Pancreas (tissue), 10 donors: ENCODE measurements around the gene TBC1D5. TPM values are rescaled to one million over a fixed set of nuclear protein-coding genes. Genes with fewer than 3 reads are reported as not detected.

Experiments
- ATAC-seq, 4 donors: fragments of 200-7000 bp; cut with Tn5 transposase; one replicate each; pipeline versions ENCODE4 v1.8.0 to v1.9.1; 2020; ENCODE audit warnings: mild to moderate bottlenecking in 4 of 4, moderate library complexity in 4 of 4
- DNase-seq, 6 donors: peaks; one replicate each; pipeline ENCODE4 v3.0.0-alpha.2; 2020
- FAIRE-seq: peaks from 2 replicates; lab custom pipeline; 2012; peaks lifted over from hg19 to GRCh38; lab: Jason Lieb, UNC
- H3K27ac ChIP-seq, 4 donors: fragments of 200-600 bp; sonication (generic); 1 replicate in 3 of 4; 2 replicates in 1 of 4; pipeline versions ENCODE4 v1.5.0 to v1.8.0; 2020
- H3K27me3 ChIP-seq, 4 donors: fragments of 200-600 bp; one replicate each; pipeline ENCODE4 v1.8.0; 2021
- H3K36me3 ChIP-seq, 3 donors: fragments of 200-600 bp; sonication (generic) in 1 of 3; one replicate each; pipeline versions ENCODE4 v1.5.0 to v1.8.0; 2020 to 2021
- H3K4me1 ChIP-seq, 3 donors: fragments of 200-600 bp; one replicate each; pipeline ENCODE4 v1.8.0; 2021
- H3K4me3 ChIP-seq, 4 donors: fragments of 200-600 bp; sonication (generic) in 2 of 4; one replicate each; pipeline versions ENCODE4 v1.5.0 to v1.8.0; 2020 to 2021
- H3K9me3 ChIP-seq, 4 donors: fragments of 200-600 bp; one replicate each; pipeline ENCODE4 v1.8.0; 2021
- WGBS, 2 donors: extraction: QIAGEN DNeasy Blood & Tissue Kit; methylation state at CpG; one replicate each; pipeline ENCODE4 v1.1.7; 2013; 5-methylcytosine and 5-hydroxymethylcytosine counted together
- intact Hi-C, 3 donors: fragments of 100-400 bp; cut with DNase I; formaldehyde crosslinking; loops; one replicate each; pipeline versions ENCODE4 v1.11.1 to v1.14.2; 2022
- polyA plus RNA-seq, 2 donors: library from polyadenylated mRNA; stranded (reverse); fragments of 200-250 nt; gene quantifications; one replicate each; pipeline ENCODE4 v1.2.3, GENCODE V29; 2013
- total RNA-seq, 6 donors: library from RNA; stranded (reverse); fragmentation: NEBNext Ultra II Directional in 4 of 6; extraction: Animal tissue kit (Norgen Biotek cat#: 25700) in 4 of 6; gene quantifications; one replicate each; pipeline versions ENCODE4 v1.2.1 to v1.2.4, GENCODE V29; 2021 to 2023
- TF ChIP-seq, protein P1 (sequence below), 4 donors: fragments of 200-600 bp; sonication (generic) in 3 of 4; IDR thresholded peaks; one replicate each; pipeline versions ENCODE4 v1.5.0 to v1.8.0; 2021; ENCODE audit warnings: antibody characterized with exemption in 4 of 4
- donor health status: healthy with polysubstance abuse.
- donor health status: DM: no; HTN: no; CAD: no; lungs with moderate emphysema.
- donor health status: DM: no; HTN: no; CAD: no.
- donor health status: control.
- donor health status: control.
- donor health status: Bipolar disorder and iron deficiency.
- donor health status: DM: yes; HTN: yes; CAD: no.
- donor health status: DM: no; HTN: no; CAD: no.
- donor health status: DM: no; HTN: no; CAD: no.
- donor health status: DM: yes; HTN: yes; CAD: no.

TBC1D5 gene
- total and polyA plus RNA-seq, 8 donors = 6.5 to 39.2 (median 19.9) TPM

DNA sequence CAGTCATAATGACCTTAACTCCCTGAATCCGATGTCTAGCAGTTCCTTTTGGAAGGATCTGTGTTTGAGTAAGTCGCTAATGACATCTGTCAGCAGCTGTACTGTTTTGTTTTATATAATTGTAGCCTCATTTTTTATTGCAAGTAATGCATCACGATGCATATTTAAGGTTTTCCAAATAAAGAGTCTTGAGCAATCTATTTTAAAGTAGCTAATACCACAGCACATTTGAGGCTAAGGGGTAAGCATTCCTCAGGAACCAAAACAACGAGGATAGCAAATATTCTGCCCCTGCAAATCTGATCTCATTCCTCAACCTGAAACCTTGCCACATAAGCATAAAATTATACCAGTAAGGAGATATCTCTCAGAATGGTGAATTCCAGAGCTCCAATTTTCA, 98.7 kb downstream of the TBC1D5 start:
- WGBS, 2 donors = 67 to 74% methylated on average over 4 of the region's 4 CpGs
- Histone ChIP-seq H3K27me3 (no peaks in the 10 kb centered on the region), H3K4me3 (no peak overlapping the region), H3K9me3 (no peaks in the 10 kb centered on the region), H3K36me3 (no peaks in the 10 kb centered on the region), H3K27ac (no peak overlapping the region), H3K4me1 (peaks cover 0 to 9% (median 3%) of the 10 kb centered on the region in 3 donors)
- no peak for DNase-seq
- TF ChIP-seq, protein P1, sequence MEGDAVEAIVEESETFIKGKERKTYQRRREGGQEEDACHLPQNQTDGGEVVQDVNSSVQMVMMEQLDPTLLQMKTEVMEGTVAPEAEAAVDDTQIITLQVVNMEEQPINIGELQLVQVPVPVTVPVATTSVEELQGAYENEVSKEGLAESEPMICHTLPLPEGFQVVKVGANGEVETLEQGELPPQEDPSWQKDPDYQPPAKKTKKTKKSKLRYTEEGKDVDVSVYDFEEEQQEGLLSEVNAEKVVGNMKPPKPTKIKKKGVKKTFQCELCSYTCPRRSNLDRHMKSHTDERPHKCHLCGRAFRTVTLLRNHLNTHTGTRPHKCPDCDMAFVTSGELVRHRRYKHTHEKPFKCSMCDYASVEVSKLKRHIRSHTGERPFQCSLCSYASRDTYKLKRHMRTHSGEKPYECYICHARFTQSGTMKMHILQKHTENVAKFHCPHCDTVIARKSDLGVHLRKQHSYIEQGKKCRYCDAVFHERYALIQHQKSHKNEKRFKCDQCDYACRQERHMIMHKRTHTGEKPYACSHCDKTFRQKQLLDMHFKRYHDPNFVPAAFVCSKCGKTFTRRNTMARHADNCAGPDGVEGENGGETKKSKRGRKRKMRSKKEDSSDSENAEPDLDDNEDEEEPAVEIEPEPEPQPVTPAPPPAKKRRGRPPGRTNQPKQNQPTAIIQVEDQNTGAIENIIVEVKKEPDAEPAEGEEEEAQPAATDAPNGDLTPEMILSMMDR (IDR thresholded peaks at IDR 0.05) = no peak
- ATAC-seq = no peak
- FAIRE-seq = no peak
- intact Hi-C loops = loop anchor here in 1 of 3 donors (10.0 kb wide), 1 partner anchor 201 kb away; no protein-coding TSS in a partner anchor

DNA sequence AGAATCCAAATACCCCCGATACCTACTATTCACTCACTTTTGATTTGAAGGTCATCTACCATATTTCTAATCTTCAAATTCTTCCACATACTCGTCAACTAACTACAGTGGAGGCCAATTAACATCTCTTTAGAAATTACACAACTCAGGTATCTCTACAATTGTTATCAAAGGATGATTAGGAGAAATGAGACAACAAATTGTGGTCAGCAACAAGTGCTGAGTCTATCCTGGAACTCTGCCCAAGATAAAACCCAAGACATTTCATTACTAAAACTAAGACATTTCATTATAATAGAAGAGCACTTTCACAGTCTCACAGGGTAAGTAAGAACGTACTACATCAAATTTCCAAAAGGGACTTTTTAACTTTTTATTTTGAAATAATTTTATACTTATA, 100.0 kb downstream of the TBC1D5 start:
- H3K9me3 ChIP-seq = no peaks in the 10 kb centered on the region
- FAIRE-seq (no peak), DNase-seq (no peak), ATAC-seq (no peak)
- H3K4me1 ChIP-seq = peaks cover 0 to 9% (median 3%) of the 10 kb centered on the region in 3 donors
- no peak overlapping the region for H3K27ac ChIP-seq
- H3K36me3 ChIP-seq = no peaks in the 10 kb centered on the region
- TF ChIP-seq, protein P1 (IDR thresholded peaks at IDR 0.05) = no peak
- H3K4me3 ChIP-seq = no peak overlapping the region
- H3K27me3 ChIP-seq = no peaks in the 10 kb centered on the region
- WGBS, 2 donors = 88 to 90% methylated on average over 3 of the region's 3 CpGs
- intact Hi-C loops = loop anchor here in 1 of 3 donors (10.0 kb wide), 1 partner anchor 202 kb away; no protein-coding TSS in a partner anchor

DNA sequence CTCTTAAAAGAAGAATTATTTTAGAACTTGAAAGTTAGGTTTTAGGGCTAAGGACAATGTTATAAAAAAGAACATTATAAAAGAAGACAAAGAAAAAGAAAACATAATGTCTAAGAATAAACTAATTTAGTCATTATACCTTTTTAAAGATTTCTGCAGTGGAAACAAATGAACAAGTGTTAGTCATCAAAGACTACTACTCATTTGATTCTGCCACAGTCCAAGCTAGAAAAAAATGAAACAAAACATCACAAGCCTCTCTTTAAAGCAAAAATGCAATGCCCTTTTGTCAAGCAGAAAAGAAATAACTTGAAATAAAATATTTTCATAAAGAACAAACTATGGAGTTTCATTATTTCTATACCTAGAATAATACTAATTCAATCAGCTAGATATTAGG, 102.0 kb downstream of the TBC1D5 start:
- Histone ChIP-seq H3K36me3 (no peaks in the 10 kb centered on the region), H3K4me1 (peaks cover 0 to 9% (median 3%) of the 10 kb centered on the region in 3 donors), H3K27ac (no peak overlapping the region), H3K27me3 (no peaks in the 10 kb centered on the region), H3K9me3 (no peaks in the 10 kb centered on the region), H3K4me3 (no peak overlapping the region)
- DNase-seq (no peak), FAIRE-seq (no peak), ATAC-seq (no peak)
- intact Hi-C loops = loop anchor here in 1 of 3 donors (10.0 kb wide), 1 partner anchor 204 kb away; no protein-coding TSS in a partner anchor
- TF ChIP-seq, protein P1 (IDR thresholded peaks at IDR 0.05) = no peak

DNA sequence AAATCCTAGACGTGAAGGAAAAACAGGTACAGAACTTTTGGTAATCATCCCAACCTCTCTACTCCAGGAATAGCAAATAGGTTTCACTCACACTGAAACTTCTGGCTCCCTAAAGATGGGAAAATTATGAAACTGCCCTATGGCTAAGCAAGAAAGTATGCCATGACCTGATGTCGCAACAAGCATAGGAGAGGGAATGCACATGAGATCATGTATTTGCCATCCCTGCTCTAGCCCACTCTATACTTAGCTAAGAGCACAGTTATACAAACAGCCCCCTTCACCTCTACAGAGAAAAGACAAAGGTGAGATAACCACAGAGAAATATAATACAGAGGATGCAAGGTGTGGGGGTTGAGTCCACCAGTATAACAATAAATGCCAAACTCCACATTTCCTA, 102.7 kb downstream of the TBC1D5 start:
- ATAC-seq (peak in 2 of 4 donors; percentile 18 to 38), DNase-seq (no peak), FAIRE-seq (no peak)
- intact Hi-C loops = loop anchor here in 1 of 3 donors (10.0 kb wide), 1 partner anchor 205 kb away; no protein-coding TSS in a partner anchor
- Histone ChIP-seq H3K27ac (no peak overlapping the region), H3K4me1 (peaks cover 0 to 9% (median under 1%) of the 10 kb centered on the region in 3 donors), H3K4me3 (no peak overlapping the region), H3K27me3 (no peaks in the 10 kb centered on the region), H3K36me3 (no peaks in the 10 kb centered on the region), H3K9me3 (no peaks in the 10 kb centered on the region)
- WGBS, 2 donors = 87 to 93% methylated on average over 2 of the region's 2 CpGs
- TF ChIP-seq, protein P1 (IDR thresholded peaks at IDR 0.05) = no peak

DNA sequence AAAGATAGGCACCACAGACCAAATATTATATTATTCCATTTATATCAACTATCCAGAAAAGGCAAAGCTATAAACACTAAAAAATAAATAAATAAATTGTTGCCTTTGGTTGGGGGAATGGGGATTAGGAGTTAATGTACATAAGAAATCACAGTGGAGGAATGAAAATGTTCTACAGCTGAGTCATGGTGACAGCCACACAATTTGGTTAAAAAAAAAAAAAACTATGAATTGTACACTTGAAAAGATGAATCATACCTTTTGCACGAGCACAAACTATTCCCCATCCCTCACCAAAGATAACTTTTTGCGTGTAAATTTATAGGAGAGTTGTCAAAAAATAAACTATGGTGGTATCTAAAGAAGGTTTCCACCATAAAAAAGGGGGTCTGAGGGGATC, 103.2 kb downstream of the TBC1D5 start:
- intact Hi-C loops = no loop called here
- WGBS, 2 donors = 90 to 94% methylated on average over 2 of the region's 2 CpGs
- DNase-seq = no peak
- Histone ChIP-seq H3K27ac (no peak overlapping the region), H3K4me3 (no peak overlapping the region), H3K36me3 (no peaks in the 10 kb centered on the region), H3K9me3 (no peaks in the 10 kb centered on the region), H3K4me1 (peaks cover 0 to 9% (median 0%) of the 10 kb centered on the region in 3 donors), H3K27me3 (no peaks in the 10 kb centered on the region)
- TF ChIP-seq, protein P1 (IDR thresholded peaks at IDR 0.05) = no peak
- no peak for FAIRE-seq
- no peak for ATAC-seq
